HG03196 (cell line): ENCODE results near the gene LRCH1.

Experiments used
- ATAC-seq: cut with Tn5 transposase; IDR thresholded peaks from one replicate; pipeline ENCODE4 v1.9.1; 2021; ENCODE audit not compliant: unreplicated experiment

Gene LRCH1

DNA sequence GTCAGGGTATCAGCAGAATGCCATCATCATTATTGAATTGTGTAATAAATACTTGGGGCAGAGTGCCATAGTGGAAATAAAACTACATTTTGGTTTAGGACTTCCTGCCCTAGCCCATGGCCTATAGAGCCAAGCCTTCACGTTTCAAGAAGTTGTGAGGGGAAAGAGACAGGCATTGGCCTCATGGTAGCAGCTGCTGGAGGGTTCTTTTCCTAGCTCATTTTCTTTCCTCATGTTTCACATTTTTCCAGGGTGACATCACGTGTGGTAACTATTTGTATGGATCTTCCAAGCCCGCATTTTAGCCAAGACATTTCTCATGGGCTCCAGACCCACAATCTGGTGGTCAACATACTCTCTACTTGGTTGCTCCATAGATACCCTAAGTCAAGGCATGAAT is 80.4 kb downstream of the LRCH1 start:
- no peak for ATAC-seq

GRCh38 chr13:46636451-46636850 is 83.5 kb downstream of the LRCH1 start:
- ATAC-seq: no peak

GRCh38 chr13:46637213-46637612 is 84.2 kb downstream of the LRCH1 start:
- no peak for ATAC-seq

DNA sequence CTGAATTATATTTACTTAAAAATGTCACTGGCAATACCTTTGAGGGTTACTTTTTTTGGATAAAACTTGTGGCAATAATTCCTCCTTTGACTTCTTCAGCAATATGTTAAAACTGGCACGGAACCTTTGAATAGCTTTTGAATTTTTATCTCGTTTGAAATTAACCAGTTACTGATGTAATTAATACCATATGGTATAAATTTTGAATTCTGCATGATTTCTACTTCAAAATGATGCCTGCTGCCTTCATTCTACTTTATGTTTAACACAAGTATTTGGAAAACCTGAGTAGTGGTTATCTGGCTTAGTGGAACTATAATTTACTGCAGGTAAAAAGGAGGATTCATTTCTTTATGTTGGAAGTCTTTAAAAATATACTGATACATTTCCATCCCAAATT is 85.3 kb downstream of the LRCH1 start:
- no peak for ATAC-seq

DNA sequence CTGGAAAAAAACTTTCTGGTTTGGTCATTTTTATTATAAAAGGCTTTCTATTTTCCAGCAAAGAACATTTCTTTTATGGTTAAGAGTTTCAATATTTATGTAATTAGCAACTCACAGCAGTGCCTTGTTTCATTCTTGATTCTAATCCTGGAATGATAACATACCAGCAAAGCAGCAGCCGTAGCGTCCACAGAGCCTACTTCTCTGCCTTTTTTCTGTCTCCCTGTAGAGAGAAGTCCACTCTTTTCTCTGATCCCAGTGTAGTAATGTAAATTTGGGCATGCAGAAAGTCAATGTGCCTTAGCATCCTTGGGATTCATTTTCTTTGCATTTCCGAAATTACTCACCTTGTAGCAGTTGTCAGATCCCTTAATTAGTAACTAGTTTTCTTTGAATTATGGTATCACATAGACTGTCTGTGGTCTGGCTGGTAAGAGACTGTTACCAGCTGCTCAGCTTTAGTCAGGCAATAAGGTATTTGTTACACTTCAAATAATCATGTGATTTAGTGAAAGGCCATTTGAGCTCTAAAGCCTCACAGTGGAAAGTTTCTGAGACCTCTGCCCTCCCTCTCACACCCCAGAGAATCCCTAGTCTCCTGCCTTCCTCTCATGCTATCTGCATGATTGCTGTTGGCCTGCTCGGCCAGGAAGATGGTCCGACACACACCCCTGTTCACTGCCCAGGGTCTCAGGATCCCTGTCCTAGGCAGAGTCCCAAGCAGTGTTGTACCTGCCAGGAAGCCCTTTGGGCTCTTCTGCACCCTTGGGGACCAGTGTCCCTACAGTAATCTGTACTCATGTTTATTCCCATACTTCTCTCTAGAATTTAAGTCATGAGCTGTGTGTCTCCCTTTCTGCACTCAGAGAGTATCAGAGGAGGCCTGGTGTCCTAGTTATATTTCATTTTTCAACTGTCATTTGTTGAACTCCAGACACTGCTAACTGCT is 86.3 kb downstream of the LRCH1 start:
- peak; percentile 90 for ATAC-seq

DNA sequence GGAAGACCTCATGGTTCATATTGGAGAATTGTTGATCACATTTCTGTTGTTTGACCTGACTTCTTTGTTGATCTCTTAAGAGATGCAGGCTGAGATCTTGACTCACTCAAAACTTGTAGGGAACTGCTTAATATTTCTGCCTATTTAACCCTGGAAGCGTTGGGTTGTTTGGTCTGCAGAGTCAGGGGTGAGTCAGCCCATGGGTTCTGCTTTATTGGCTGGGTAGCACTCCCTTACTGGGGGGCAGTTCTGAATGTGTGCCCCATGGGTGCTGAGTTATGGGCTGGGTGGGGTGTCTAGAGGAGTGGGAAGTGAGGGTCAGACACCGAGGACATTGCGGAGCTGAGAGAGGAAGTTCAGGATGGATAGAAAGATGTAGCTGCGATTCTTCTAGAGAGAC is 87.9 kb downstream of the LRCH1 start:
- no peak for ATAC-seq

DNA sequence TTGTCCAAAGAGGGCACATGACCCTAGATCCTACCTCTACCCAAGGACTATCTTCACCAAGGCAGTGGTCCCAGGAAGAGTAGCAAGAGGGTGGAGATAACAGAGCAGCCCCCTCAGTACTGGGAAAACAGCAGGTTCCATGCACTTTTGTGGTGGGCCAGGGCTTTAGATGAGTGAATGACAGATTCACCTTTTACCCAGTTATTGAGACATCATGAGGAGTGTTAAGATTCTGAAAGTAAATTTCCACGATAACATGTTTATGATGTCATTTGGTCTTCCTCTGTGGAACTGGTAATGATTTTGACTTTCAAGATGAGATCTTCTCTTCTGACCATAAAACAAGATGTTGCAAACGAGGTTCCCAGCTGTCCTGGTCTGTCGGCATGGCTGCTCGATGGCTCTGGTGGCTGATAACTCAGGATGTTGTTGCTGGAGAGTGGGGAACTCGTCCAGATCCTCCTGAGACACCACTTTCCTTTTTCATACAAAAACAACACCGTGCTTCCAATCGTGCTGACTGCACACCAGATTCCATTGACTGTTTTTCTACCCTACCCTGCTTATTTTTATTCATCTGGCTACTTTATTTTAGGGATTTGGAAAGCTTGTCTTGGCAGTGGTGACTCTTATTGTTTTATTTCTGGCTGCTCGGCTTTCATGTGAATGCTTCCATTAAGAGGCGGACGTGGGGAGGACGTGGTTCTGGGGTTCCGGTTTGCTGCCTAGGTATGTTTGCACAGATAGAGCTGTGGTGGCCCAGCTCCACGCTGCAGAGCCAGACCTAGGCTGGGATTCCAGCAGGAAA is 88.5 kb downstream of the LRCH1 start:
- no peak for ATAC-seq

DNA sequence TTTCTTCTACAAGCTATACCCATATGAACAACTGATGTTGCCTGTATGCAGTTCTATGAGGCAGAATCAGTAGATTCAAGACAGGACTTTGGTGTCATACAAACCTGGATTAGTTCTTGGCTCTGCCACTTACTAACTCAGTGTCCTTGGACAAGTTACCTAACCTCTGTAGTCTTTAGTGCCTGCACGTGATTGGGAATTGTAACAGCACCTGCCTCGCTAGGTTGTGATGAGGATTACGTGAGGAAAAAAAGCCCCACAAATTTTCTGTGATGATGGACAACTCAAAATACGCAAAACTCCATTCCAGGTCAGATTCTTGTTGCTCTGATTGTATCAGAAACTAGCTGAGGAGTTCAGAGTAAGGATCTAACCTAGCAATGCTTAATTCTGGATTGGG is 89.3 kb downstream of the LRCH1 start:
- ATAC-seq: no peak

DNA sequence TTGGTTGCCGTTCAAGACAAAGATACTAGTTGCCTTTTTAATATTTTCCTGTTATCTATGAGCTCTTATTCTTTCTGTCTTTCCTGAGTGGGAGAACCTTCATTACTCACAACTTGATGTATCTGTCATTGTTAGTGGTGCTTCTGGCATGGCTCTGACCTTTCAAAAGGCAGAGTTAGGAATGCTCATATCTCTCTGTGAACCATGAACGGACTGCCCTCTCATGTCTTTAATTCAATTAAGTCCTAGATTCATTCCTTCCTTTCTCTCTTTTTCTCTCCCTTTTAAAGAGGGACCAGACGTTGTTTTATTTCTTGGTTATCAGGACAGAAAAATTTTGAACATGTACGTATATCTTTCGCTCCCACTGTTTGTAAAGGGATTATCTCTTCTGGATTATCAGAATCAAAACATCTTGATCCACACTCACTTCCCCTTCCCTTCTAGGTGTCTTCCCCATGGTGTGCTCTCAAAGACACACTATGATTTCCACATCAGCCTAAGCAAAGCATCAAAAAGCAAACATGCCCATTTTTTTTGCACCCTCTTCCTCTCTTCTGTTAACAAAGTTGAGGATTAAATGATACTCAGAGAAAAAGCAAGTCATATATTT is 90.3 kb downstream of the LRCH1 start:
- no peak for ATAC-seq

- ATAC-seq: no peak
Measured at GRCh38 chr13:46644816-46645215, 91.8 kb downstream of the LRCH1 start.

DNA sequence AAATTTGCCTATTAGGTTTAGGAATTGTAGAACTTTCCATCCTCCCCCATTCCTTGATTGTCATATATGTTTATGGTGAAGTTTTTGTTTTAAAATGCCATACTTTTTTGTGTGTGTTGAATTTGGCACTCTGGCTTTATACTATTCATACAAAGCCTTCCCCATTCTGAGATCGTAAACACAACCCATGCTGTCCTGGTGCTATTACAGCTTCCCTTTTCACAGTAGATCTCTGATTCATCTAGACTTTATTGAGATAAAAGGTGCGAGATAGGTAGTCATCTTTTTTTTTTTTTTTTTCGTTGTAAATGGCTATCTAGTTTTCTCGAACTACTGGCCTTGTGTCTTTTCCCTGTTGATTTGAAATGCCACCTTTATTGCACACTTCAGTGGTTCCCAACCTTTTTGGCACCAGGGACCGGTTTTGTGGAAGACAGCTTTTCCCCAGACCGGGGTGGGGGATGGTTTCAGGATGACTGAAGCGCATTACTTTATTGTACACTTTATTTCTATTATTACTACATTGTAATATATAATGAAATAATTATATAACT is 94.6 kb downstream of the LRCH1 start:
- no peak for ATAC-seq

DNA sequence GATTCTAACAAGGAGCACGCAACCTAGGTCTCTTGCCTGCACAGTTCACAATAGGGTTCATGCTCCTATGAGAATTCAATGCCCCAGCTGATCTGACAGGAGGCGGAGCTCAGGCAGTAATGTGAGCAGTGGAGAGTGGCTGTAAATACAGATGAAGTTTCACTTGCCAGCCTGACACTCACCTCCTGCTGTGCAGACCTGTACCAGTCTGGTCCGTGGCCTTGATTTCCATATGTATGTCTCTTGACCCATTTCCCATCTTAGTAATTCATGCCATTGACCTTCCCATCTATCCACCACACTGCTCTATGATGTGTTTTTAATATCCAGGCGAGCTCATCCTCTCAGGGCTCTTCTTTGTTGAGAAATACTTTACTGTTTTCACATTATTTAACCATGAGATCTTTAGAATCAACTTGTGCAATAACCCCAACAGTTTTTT is 95.2 kb downstream of the LRCH1 start:
- ATAC-seq: peak; percentile 74

DNA sequence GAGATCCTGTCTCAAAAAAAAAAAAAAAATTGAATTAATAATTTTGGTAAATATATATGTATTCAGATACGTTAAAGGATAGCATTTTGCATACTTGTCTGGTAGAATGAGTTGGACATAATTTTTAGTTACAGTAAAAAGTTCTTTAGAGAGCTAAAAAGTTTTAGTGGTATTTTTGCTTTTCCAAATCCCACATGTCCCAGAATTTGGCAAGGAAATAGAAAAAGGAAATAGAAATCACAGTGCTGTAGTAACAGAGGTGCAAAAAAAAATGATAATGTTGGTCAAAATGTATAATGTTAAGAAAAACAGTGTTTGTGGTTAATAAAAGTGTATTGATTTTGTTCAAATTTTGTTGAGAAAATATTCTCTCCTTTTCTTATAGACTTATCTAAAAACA is 96.8 kb downstream of the LRCH1 start:
- ATAC-seq: no peak

GRCh38 chr13:46654951-46655350 is 102.0 kb downstream of the LRCH1 start:
- no peak for ATAC-seq

DNA sequence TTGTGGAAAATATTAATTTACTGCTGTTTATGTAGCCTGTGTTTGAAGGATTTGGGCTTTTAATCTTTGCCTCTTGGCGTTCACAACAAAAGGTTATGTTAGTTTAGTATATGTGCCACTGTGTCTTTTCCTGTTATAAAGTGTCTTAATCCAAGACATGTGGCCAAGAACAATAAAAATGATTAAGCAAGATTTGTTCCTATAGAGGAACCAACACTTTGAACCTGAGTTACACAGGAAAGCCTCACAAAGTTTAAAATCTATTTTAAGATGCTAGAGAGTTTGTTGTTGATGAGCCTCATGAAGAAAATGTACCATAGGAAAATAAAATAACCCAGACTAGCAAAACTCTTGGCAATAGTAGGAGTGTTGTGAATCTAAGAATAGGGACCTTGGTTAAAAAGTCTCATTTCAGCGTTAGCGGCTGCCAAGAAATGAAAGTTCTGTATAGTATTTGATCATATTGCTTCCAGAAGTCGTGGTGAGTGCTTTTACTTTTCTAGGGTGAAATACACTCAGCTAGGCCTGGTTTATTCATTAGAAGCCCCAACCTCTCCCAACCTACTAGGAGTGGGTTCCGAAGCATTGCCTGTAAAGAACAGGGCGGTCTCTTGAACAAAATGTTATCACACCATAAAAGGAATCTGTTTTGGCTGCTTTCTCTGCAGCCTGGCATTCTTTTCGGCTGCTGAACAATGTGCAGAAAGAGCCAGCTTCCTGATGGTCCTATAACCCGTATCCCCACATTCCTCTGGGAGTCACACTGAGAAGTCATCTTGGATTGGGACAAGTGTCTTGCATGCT is 102.6 kb downstream of the LRCH1 start:
- no peak for ATAC-seq

DNA sequence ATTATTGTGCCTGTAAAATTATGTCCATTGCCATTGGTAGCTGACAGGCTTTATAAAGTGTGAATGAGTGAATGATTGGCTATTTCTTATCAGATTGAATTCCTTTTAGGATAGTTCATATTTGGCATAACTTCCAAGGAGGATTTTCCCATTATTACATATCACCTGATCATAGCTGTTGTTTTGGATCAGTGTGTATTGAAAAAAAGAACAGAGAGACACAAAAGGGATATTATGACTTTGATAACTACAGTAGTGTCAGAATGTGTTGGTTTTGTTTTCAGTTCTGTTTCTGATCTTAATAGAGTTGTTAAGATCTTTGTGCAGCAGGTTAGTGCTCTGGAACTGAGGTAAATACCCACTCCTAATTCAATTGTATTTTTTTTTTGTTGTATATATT is 103.8 kb downstream of the LRCH1 start:
- ATAC-seq: peak; percentile 68

DNA sequence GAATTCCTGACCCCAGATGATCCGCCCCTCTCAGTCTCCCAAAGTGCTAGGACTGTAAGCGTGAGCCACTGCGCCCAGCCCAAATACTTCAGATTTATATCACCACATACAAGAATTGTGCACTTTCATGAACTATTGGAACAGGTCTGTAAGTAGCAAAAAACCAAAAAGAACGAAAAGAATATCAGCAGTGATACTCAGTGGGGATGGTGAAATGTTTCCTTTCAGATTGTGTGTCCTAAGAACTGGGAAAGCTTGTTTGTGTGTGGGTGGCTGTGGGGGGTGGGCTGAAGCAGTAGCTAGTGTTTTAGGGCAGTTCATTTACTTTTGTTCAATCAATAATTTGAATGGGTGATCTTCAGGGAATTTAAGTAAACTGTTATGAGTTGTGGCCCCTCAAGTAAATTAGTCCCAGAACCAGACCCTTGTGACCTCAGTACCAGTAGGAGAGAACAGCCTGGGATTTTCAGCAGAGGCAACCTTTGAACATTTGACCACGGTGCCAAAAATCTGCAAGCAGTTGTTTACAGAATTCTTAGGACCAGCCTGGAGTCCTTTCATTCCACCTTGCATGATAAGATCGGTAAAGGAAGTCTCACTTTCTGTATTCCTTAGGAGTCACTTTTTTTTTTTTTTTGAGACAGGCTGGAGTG is 106.6 kb downstream of the LRCH1 start:
- no peak for ATAC-seq

- no peak for ATAC-seq
Measured at GRCh38 chr13:46660416-46660815, 107.4 kb downstream of the LRCH1 start.

GRCh38 chr13:46660857-46661256 is 107.9 kb downstream of the LRCH1 start:
- no peak for ATAC-seq

DNA sequence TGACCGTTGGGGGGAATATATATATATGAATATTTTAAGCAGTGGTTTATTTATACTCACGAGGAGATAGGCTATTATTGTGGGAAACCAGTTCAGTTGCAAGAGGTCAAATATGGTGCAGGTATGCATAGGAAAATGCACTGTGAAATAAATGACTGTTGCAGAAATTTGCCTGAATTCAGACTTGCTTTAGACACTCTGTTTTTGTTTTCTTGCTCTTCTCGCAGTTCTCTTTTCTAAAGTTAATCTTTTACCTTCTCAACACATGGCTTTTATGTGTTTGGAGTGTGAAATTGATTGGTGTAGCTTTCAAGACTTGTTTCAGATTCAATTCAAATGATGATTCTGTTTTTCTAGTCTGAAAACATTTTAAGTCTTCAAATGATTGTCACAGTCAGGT is 109.7 kb downstream of the LRCH1 start:
- peak; percentile 40 for ATAC-seq
